Panc1 (cell line): ENCODE data around the gene PRXL2B. TPM values are rescaled to one million over a fixed set of nuclear protein-coding genes. Genes with fewer than 3 reads are reported as not detected.
A peak's percentile ranks its signal among the peaks of the same experiment; 100 is the strongest.
"Not testable (repeated sequence)": the region's sequence is repeated elsewhere in the genome, so short reads cannot be mapped to it uniquely, and the experiment has no call there.

Source experiments
- ATAC-seq: fragments of 200-7000 bp; cut with Tn5 transposase; 2 replicates; pipeline ENCODE4 v1.9.1; 2020; ENCODE audit warnings: mild to moderate bottlenecking, moderate library complexity
- BruUV-seq: library from RNA; stranded (reverse); fragments of 400-500 nt; replicated peaks from 2 replicates; lab custom pipeline; 2021; lab: Mats Ljungman, UMichigan
- CTCF ChIA-PET: fragments of 300-600 bp; sonication (Branson Sonifier 250); formaldehyde crosslinking; loops from one replicate; lab custom pipeline; 2022; ENCODE audit warnings: antibody characterized with exemption; lab: Charles Lee
- POLR2A ChIA-PET: fragments of 300-600 bp; sonication (Branson Sonifier 250); formaldehyde crosslinking; loops from one replicate; lab custom pipeline; 2022; ENCODE audit warnings: antibody characterized with exemption; lab: Charles Lee
- DNase-seq: peaks from one replicate; pipeline ENCODE4 v3.0.0-alpha.2; 2010; ENCODE audit warnings: low read depth, low spot score
- H3K27ac ChIP-seq: 2 replicates; pipeline ENCODE4 v1.5.1; 2011; ENCODE audit warnings: mild to moderate bottlenecking, low read length, inconsistent platforms
- H3K27me3 ChIP-seq: fragments of 200-500 bp; sonication (Bioruptor generic); 2 replicates; pipeline ENCODE4 v1.6.0; 2014; ENCODE audit warnings: low read length, inconsistent platforms; ENCODE audit not compliant: control insufficient read depth, insufficient read depth
- H3K36me3 ChIP-seq: fragments of 200-500 bp; sonication (Bioruptor generic); 2 replicates; pipeline ENCODE4 v1.5.1; 2014; ENCODE audit warnings: inconsistent platforms, mild to moderate bottlenecking, low read length, moderate library complexity; ENCODE audit not compliant: control insufficient read depth, insufficient read depth
- H3K4me1 ChIP-seq: 2 replicates; pipeline ENCODE4 v1.5.1; 2011; ENCODE audit warnings: inconsistent platforms, mild to moderate bottlenecking, low read length, moderate library complexity; ENCODE audit not compliant: control insufficient read depth, insufficient read depth
- H3K4me3 ChIP-seq, 2 experiments: 2 replicates each; pipeline ENCODE4 v1.5.1; 2011 to 2012; ENCODE audit warnings: low read depth in 2 of 2, low read length in 2 of 2, mild to moderate bottlenecking in 2 of 2, inconsistent platforms in 1 of 2, moderate library complexity in 1 of 2
- H3K9me3 ChIP-seq: fragments of 200-500 bp; sonication (Bioruptor generic); 2 replicates; pipeline ENCODE4 v1.5.1; 2014; ENCODE audit warnings: low read depth, mild to moderate bottlenecking, inconsistent platforms, low read length, moderate library complexity; ENCODE audit not compliant: control insufficient read depth, insufficient read depth
- CTCF ChIP-seq: fragments of 450-650 bp; IDR thresholded peaks from 2 replicates; pipeline ENCODE4 v1.5.1; 2017; ENCODE audit warnings: mild to moderate bottlenecking
- POLR2AphosphoS5 ChIP-seq: IDR thresholded peaks from 2 replicates; pipeline ENCODE4 v1.6.1; 2012; ENCODE audit warnings: mild to moderate bottlenecking, low read depth, low read length, moderate library complexity
- REST ChIP-seq, 2 experiments: IDR thresholded peaks; 2 replicates each; pipeline ENCODE4 v1.6.1; 2011 to 2012; ENCODE audit warnings: low read depth in 2 of 2, control low read depth in 1 of 2, low read length in 1 of 2, mild to moderate bottlenecking in 1 of 2, moderate library complexity in 1 of 2; ENCODE audit not compliant: insufficient read depth in 1 of 2
- SIN3A ChIP-seq: IDR thresholded peaks from 2 replicates; pipeline ENCODE4 v1.6.1; 2012; ENCODE audit warnings: low read depth, mild to moderate bottlenecking, low read length, moderate library complexity, borderline replicate concordance; ENCODE audit not compliant: insufficient read depth
- TCF7L2 ChIP-seq: IDR thresholded peaks from 2 replicates; pipeline ENCODE4 v1.6.1; 2011; ENCODE audit warnings: mild to moderate bottlenecking, low read depth, low read length, inconsistent platforms
- in situ Hi-C: cut with HindIII; loops from 2 replicates; pipeline ENCODE4 v1.10.0; 2016; ENCODE audit warnings: low sequenced_read_pairs, low pct_unique_long_range_greater_than_20kb
- intact Hi-C: fragments of 100-400 bp; cut with micrococcal nuclease; formaldehyde crosslinking; loops from one replicate; pipeline ENCODE4 v1.10.0; 2022; ENCODE audit not compliant: unreplicated experiment
- total RNA-seq: library from RNA; stranded (reverse); gene quantifications from one replicate; pipeline ENCODE4 v1.2.1, GENCODE V29; 2021; ENCODE audit not compliant: unreplicated experiment

PRXL2B gene
- total RNA-seq, 1 experiment from 2014 or later: 17.0 TPM

- POLR2A ChIA-PET: no interaction called here
- Histone ChIP-seq H3K27ac (no peak overlapping the region), H3K27me3 (no peaks in the 10 kb centered on the region), H3K4me3 (no peak overlapping the region), H3K9me3 (peaks cover 10% of the 10 kb centered on the region; the same call in 1 of the 2 replicates), H3K4me1 (no peaks in the 10 kb centered on the region; the same call in 1 of the 2 replicates), H3K36me3 (no peaks in the 10 kb centered on the region)
- DNase-seq (no peak), ATAC-seq (no peak)
- CTCF ChIA-PET: no interaction called here
- no TSS peak for BruUV-seq
- intact Hi-C loops: no loop called here
- TF ChIP-seq TCF7L2 (no peak), CTCF (no peak), POLR2AphosphoS5 (no peak), SIN3A (no peak), REST (IDR thresholded peaks at IDR 0.05; ENCODE audit: insufficient read depth in 1 of 2, low read depth in 2 of 2, low read length in 1 of 2) (no peak)
- in situ Hi-C loops: no loop called here
Observed at GRCh38 chr1:2575801-2576663, 10.5 kb upstream of the PRXL2B start.

DNA sequence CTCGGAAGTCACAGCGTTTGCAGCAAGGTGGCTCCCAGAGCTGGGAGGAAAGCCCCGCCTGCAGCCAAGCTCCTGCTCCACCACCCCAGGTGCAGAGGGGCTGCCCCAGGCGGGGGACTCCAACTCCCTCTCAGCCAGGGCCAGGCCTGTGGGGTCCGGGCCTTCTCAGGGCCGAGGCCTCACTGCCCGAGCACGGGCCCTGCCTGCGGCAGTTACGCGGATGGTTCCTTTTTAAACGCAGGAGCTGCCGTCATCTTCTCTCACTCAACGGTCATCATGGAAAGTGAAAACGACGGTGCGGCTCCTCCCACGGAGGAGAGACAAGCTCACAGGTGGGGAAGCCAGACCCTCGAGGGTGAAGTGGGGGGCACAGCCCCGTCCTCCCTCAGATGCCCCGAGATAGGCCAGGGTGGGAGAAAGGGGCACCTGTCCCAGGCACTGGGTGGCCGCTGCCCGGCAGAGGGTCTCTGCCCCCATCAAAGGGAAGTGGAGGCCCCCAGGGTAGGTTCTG, 9.0 kb upstream of the PRXL2B start:
- not testable (repeated sequence) for ATAC-seq

DNA sequence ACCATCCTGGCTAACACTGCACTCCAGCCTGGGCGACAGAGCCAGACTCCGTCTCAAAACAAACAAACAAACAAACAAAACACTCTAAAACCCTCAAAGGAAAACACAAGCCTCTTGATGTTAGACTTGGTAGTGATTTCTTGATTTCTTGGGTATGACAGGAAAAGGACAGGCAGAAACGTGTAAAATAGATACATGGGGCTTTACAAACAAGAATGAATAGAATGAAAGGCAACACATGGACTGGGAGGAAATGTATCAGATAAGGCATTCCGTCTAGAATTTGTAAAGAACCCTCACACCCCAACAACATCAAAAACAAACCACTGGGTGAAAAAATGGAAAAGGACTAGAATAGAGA, 7.8 kb upstream of the PRXL2B start:
- no peaks in the 10 kb centered on the region for H3K36me3 ChIP-seq
- CTCF ChIA-PET: no interaction called here
- no peak for TF ChIP-seq SIN3A
- TF ChIP-seq POLR2AphosphoS5: no peak
- TF ChIP-seq CTCF: no peak
- TF ChIP-seq TCF7L2: no peak
- TF ChIP-seq REST (IDR thresholded peaks at IDR 0.05; ENCODE audit: insufficient read depth in 1 of 2, low read depth in 2 of 2, low read length in 1 of 2): no peak
- no peak for DNase-seq
- H3K27ac ChIP-seq: peak overlapping the region; percentile 3
- H3K27me3 ChIP-seq: no peaks in the 10 kb centered on the region
- H3K4me3 ChIP-seq: no peak overlapping the region
- in situ Hi-C loops: no loop called here
- peaks cover 4% of the 10 kb centered on the region; the same call in 1 of the 2 replicates for H3K9me3 ChIP-seq
- ATAC-seq: no peak
- POLR2A ChIA-PET: no interaction called here
- peaks cover 7% of the 10 kb centered on the region for H3K4me1 ChIP-seq
- intact Hi-C loops: no loop called here
- BruUV-seq: no TSS peak

More for the DNA sequence above, 9.0 kb upstream of the PRXL2B start:
- H3K36me3 ChIP-seq, intact Hi-C loops, in situ Hi-C loops, CTCF ChIA-PET, H3K4me1 ChIP-seq, POLR2A ChIA-PET, H3K4me3 ChIP-seq, H3K9me3 ChIP-seq, BruUV-seq, H3K27me3 ChIP-seq, DNase-seq: not testable (repeated sequence)
- peak overlapping the region; percentile 62; the same call in 1 of the 2 replicates for H3K27ac ChIP-seq
